HepG2 (cell line): ENCODE data around the gene RNASE12. TPM values are rescaled to one million over a fixed set of nuclear protein-coding genes. Genes with fewer than 3 reads are reported as not detected.

Source experiments
- BRCA1 ChIP-seq: sonication (generic); formaldehyde crosslinking; IDR thresholded peaks from 2 replicates; pipeline ENCODE4 v1.4.0; 2020; ENCODE audit warnings: missing genetic modification reagents
- ELF1 ChIP-seq: sonication (generic); formaldehyde crosslinking; IDR thresholded peaks from 2 replicates; pipeline ENCODE4 v1.4.0; 2020; ENCODE audit warnings: missing genetic modification reagents
- ELF3 ChIP-seq: IDR thresholded peaks from 2 replicates; pipeline ENCODE4 v1.6.1; 2016; ENCODE audit warnings: missing genetic modification reagents, missing compliant biosample characterization
- FOXP1 ChIP-seq, 2 experiments: fragments of 450-650 bp in 1 of 2; IDR thresholded peaks; 2 replicates each; pipeline ENCODE4 v1.6.1; 2017 to 2018; ENCODE audit warnings: antibody characterized with exemption in 1 of 2
- MLLT10 ChIP-seq: sonication (generic); formaldehyde crosslinking; IDR thresholded peaks from 2 replicates; pipeline ENCODE4 v1.4.0; 2020; ENCODE audit warnings: missing genetic modification reagents
- RBM22 ChIP-seq: fragments of 200-400 bp; formaldehyde crosslinking; optimal IDR thresholded peaks from 2 replicates; pipeline ENCODE3; 2017; ENCODE audit warnings: mild to moderate bottlenecking, low read length, moderate library complexity
- RBM39 ChIP-seq: fragments of 200-400 bp; formaldehyde crosslinking; IDR thresholded peaks from one replicate; pipeline ENCODE4 v1.6.1; 2018; ENCODE audit warnings: antibody characterized with exemption, mild to moderate bottlenecking, low read depth, low read length; ENCODE audit not compliant: poor library complexity, severe bottlenecking
- TEAD3 ChIP-seq: optimal IDR thresholded peaks from 2 replicates; pipeline ENCODE3; 2016; ENCODE audit warnings: borderline replicate concordance
- ZNF225 ChIP-seq: sonication (generic); formaldehyde crosslinking; IDR thresholded peaks from 2 replicates; pipeline ENCODE4 v1.4.0; 2020; ENCODE audit warnings: mild to moderate bottlenecking, missing genetic modification reagents
- ZNF292 ChIP-seq: sonication (generic); formaldehyde crosslinking; IDR thresholded peaks from 2 replicates; pipeline ENCODE4 v1.8.1; 2022; ENCODE audit warnings: mild to moderate bottlenecking, low read depth, missing genetic modification reagents, borderline replicate concordance
- polyA plus RNA-seq, 8 experiments: library from polyadenylated mRNA; depleted of rRNA in 3 of 8; stranded (reverse) in 7 of 8; unstranded in 1 of 8; fragments of >200 nt; fragmentation: Illumina TruSeq in 4 of 8; extraction: Trizol in 4 of 8; gene quantifications; 2 replicates each; pipeline versions ENCODE4 v1.2.1 to v1.2.3, GENCODE V29; 2011 to 2016; ENCODE audit warnings: low read depth in 4 of 8, missing spikeins in 1 of 8, mixed read lengths in 1 of 8; ENCODE audit not compliant: insufficient read depth in 1 of 8
- total RNA-seq, 5 experiments: library from RNA; depleted of rRNA; stranded (reverse); fragments of >200 nt; fragmentation: Illumina TruSeq; extraction: Trizol; gene quantifications; 2 replicates each; pipeline ENCODE4 v1.2.3, GENCODE V29; 2016; ENCODE audit warnings: low read depth in 1 of 5
- TF ChIP-seq, protein P1 (sequence below): sonication (generic); formaldehyde crosslinking; IDR thresholded peaks from 2 replicates; pipeline ENCODE4 v1.4.0; 2020; ENCODE audit warnings: missing genetic modification reagents
- TF ChIP-seq, protein P2 (sequence below): IDR thresholded peaks from 2 replicates; pipeline ENCODE4 v1.6.1; 2016; ENCODE audit warnings: low read depth, borderline replicate concordance
- TF ChIP-seq, protein P3 (sequence below): sonication (generic); formaldehyde crosslinking; IDR thresholded peaks from 2 replicates; pipeline ENCODE4 v1.8.0; 2022; ENCODE audit warnings: mild to moderate bottlenecking, missing genetic modification reagents, borderline replicate concordance
- TF ChIP-seq, protein P4 (sequence below): sonication (generic); formaldehyde crosslinking; conservative IDR thresholded peaks from 2 replicates; pipeline ENCODE4 v1.5.0; 2020; ENCODE audit warnings: missing genetic modification reagents
- TF ChIP-seq, protein P5 (sequence below): sonication (generic); formaldehyde crosslinking; IDR thresholded peaks from 2 replicates; pipeline ENCODE4 v1.8.0; 2022; ENCODE audit warnings: low read depth, missing genetic modification reagents

The RNASE12 gene
- total and polyA plus RNA-seq, 2 of the 13 experiments (the other 11 are each of a cell fraction or from before 2014, with no cell fraction given) = not detected

DNA sequence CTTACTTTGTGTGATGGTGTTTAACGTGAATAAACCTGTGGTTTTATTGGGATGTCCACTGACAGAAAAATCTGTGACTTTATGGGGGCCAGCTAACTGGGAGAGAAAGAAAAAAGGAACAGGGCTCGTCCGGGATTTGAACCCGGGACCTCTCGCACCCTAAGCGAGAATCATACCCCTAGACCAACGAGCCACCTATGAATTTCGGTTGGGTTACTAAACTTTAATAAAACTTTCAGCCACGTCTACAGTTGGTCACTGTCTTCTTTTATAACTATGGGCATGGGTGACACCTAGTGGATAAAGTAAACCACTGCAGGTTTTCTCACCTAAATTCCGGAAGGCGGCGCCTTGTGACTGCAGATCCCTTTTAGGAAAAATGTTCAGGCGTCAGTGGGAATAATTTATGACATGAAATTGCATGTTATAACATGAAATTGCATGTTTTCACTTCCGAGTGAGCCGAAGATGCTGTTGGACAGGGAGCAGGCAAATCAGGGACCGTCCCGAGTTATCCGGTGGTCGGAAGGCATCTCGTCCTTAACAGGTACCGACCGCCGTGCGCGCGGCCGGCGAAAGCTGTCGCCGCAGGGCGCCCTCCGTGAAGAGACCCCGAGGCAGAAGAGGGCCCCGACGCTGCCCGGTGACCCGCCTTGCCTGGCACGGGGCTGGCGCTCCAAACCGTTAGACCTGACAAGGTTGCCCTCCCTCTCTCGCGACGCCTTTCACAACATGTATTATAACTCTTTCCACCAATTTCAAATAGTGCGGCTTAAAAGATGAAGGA, 18.2 kb upstream of the RNASE12 start (continued):
- TF ChIP-seq, protein P1, sequence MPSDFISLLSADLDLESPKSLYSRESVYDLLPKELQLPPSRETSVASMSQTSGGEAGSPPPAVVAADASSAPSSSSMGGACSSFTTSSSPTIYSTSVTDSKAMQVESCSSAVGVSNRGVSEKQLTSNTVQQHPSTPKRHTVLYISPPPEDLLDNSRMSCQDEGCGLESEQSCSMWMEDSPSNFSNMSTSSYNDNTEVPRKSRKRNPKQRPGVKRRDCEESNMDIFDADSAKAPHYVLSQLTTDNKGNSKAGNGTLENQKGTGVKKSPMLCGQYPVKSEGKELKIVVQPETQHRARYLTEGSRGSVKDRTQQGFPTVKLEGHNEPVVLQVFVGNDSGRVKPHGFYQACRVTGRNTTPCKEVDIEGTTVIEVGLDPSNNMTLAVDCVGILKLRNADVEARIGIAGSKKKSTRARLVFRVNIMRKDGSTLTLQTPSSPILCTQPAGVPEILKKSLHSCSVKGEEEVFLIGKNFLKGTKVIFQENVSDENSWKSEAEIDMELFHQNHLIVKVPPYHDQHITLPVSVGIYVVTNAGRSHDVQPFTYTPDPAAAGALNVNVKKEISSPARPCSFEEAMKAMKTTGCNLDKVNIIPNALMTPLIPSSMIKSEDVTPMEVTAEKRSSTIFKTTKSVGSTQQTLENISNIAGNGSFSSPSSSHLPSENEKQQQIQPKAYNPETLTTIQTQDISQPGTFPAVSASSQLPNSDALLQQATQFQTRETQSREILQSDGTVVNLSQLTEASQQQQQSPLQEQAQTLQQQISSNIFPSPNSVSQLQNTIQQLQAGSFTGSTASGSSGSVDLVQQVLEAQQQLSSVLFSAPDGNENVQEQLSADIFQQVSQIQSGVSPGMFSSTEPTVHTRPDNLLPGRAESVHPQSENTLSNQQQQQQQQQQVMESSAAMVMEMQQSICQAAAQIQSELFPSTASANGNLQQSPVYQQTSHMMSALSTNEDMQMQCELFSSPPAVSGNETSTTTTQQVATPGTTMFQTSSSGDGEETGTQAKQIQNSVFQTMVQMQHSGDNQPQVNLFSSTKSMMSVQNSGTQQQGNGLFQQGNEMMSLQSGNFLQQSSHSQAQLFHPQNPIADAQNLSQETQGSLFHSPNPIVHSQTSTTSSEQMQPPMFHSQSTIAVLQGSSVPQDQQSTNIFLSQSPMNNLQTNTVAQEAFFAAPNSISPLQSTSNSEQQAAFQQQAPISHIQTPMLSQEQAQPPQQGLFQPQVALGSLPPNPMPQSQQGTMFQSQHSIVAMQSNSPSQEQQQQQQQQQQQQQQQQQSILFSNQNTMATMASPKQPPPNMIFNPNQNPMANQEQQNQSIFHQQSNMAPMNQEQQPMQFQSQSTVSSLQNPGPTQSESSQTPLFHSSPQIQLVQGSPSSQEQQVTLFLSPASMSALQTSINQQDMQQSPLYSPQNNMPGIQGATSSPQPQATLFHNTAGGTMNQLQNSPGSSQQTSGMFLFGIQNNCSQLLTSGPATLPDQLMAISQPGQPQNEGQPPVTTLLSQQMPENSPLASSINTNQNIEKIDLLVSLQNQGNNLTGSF = no peak
- TF ChIP-seq FOXP1 (IDR thresholded peaks at IDR 0.05) (no peak), FOXP1 (CRISPR knock-in tag; IDR thresholded peaks at IDR 0.05) (peak; percentile 21; the same call in 1 of the 2 replicates), BRCA1 (peak; percentile 50; the same call in 1 of the 2 replicates), ELF3 (CRISPR knock-in tag) (no peak), ZNF225 (CRISPR knock-in tag) (peak; percentile 77; the same call in 1 of the 2 replicates), TEAD3 (CRISPR knock-in tag) (peak; percentile 71), RBM39 (peak; percentile 88), ELF1 (peak; percentile 14; the same call in 1 of the 2 replicates), MLLT10 (CRISPR knock-in tag) (no peak), RBM22 (peak; percentile 93), ZNF292 (CRISPR knock-in tag) (peak; percentile 14; the same call in 1 of the 2 replicates)
- TF ChIP-seq, protein P2, sequence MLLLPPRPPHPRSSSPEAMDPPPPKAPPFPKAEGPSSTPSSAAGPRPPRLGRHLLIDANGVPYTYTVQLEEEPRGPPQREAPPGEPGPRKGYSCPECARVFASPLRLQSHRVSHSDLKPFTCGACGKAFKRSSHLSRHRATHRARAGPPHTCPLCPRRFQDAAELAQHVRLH = 0 out of 2 replicates have a peak, but pooled peaks have one; percentile 48
- TF ChIP-seq, protein P3, sequence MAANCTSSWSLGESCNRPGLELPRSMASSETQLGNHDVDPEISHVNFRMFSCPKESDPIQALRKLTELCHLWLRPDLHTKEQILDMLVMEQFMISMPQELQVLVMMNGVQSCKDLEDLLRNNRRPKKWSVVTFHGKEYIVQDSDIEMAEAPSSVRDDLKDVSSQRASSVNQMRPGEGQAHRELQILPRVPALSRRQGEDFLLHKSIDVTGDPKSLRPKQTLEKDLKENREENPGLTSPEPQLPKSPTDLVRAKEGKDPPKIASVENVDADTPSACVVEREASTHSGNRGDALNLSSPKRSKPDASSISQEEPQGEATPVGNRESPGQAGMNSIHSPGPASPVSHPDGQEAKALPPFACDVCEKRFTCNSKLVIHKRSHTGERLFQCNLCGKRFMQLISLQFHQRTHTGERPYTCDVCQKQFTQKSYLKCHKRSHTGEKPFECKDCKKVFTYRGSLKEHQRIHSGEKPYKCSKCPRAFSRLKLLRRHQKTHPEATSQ (CRISPR knock-in tag) = peak; percentile 70
- TF ChIP-seq, protein P4, sequence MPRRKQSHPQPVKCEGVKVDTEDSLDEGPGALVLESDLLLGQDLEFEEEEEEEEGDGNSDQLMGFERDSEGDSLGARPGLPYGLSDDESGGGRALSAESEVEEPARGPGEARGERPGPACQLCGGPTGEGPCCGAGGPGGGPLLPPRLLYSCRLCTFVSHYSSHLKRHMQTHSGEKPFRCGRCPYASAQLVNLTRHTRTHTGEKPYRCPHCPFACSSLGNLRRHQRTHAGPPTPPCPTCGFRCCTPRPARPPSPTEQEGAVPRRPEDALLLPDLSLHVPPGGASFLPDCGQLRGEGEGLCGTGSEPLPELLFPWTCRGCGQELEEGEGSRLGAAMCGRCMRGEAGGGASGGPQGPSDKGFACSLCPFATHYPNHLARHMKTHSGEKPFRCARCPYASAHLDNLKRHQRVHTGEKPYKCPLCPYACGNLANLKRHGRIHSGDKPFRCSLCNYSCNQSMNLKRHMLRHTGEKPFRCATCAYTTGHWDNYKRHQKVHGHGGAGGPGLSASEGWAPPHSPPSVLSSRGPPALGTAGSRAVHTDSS (CRISPR knock-in tag) = 0 out of 2 replicates have a peak, but pooled peaks have one; percentile 29
- TF ChIP-seq, protein P5, sequence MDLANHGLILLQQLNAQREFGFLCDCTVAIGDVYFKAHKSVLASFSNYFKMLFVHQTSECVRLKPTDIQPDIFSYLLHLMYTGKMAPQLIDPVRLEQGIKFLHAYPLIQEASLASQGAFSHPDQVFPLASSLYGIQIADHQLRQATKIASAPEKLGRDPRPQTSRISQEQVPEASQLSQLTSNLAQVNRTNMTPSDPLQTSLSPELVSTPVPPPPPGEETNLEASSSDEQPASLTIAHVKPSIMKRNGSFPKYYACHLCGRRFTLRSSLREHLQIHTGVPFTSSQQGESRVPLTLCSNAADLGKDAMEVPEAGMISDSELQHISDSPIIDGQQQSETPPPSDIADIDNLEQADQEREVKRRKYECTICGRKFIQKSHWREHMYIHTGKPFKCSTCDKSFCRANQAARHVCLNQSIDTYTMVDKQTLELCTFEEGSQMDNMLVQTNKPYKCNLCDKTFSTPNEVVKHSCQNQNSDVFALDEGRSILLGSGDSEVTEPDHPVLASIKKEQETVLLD (CRISPR knock-in tag) = peak; percentile 9; the same call in 1 of the 2 replicates
